Nephron progenitor cell (in vitro differentiated cells): Measurements from ENCODE around the gene FREY1.

Experiments used
- DNase-seq: peaks from one replicate; pipeline ENCODE4 v3.0.0; 2021
- H3K27ac Mint-ChIP-seq: 2 replicates; pipeline ENCODE4 v1.8.0; 2021; ENCODE audit warnings: mild to moderate bottlenecking, moderate library complexity, mixed read lengths
- H3K27me3 Mint-ChIP-seq: 2 replicates; pipeline ENCODE4 v1.8.0; 2021; ENCODE audit warnings: mild to moderate bottlenecking, low read depth, mixed read lengths; ENCODE audit not compliant: poor library complexity
- H3K36me3 Mint-ChIP-seq: 2 replicates; pipeline ENCODE4 v1.8.0; 2021; ENCODE audit warnings: low read depth, mixed read lengths
- H3K4me1 Mint-ChIP-seq: 2 replicates; pipeline ENCODE4 v1.8.0; 2021; ENCODE audit warnings: mixed read lengths
- H3K4me3 Mint-ChIP-seq: 2 replicates; pipeline ENCODE4 v1.8.0; 2021; ENCODE audit warnings: mild to moderate bottlenecking, moderate library complexity, mixed read lengths
- H3K9me3 Mint-ChIP-seq: 2 replicates; pipeline ENCODE4 v1.8.0; 2021; ENCODE audit warnings: mild to moderate bottlenecking, moderate library complexity, mixed read lengths
- CTCF ChIP-seq: fragments of 200-600 bp; sonication (generic); IDR thresholded peaks from 2 replicates; pipeline ENCODE4 v1.5.0; 2021; ENCODE audit warnings: antibody characterized with exemption

The FREY1 gene

GRCh38 chr11:45915446-45915845, 8.4 kb upstream of the FREY1 start:
- H3K9me3 Mint-ChIP-seq = no peaks in the 10 kb centered on the region
- no peak overlapping the region for H3K4me3 Mint-ChIP-seq
- H3K27me3 Mint-ChIP-seq = peaks cover 8% of the 10 kb centered on the region
- DNase-seq = no peak
- H3K36me3 Mint-ChIP-seq = no peaks in the 10 kb centered on the region
- no peak for TF ChIP-seq CTCF
- H3K27ac Mint-ChIP-seq = no peak overlapping the region
- H3K4me1 Mint-ChIP-seq = peaks cover 20% of the 10 kb centered on the region

DNA sequence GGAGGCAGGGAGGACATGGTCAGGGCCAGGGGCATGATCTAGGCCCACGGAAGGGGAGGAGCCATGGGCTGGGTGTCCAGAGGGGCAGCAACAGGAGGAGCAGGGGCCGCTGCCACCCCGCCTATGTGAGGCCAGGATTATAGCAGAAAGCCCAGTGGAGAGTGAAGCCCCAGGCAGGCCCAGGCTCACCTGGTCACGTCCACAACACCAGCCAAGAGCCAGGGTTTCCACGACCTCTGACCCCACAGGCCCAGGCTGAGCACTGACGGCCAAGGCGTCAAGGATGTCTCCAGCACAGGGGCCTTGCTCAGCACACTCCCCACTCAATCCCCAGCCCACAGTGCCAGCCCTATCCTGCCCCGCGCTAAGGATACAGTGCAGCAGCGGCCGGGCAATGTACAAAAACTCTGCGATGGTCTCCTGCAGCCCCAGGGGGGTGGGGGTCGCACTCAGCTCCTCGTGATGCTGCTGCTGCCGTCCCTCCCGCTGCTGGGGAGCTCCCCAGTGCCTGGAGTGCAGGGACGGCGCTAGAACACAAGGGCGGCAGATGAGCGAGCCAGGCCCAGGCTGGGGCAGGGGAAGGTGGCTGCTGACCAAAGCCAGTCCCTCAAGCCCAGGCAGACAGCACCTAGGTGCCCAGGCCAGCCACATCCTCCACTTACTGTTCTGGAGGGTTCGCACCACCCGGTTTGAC, 7.0 kb upstream of the FREY1 start:
- no peak for DNase-seq
- Mint-ChIP-seq H3K4me3 (no peak overlapping the region), H3K9me3 (no peaks in the 10 kb centered on the region), H3K4me1 (peaks cover 18% of the 10 kb centered on the region), H3K36me3 (no peaks in the 10 kb centered on the region), H3K27ac (no peak overlapping the region), H3K27me3 (no peaks in the 10 kb centered on the region)
- no peak for TF ChIP-seq CTCF

GRCh38 chr11:45913514-45913913, 6.4 kb upstream of the FREY1 start:
- H3K36me3 Mint-ChIP-seq = no peaks in the 10 kb centered on the region
- no peaks in the 10 kb centered on the region for H3K9me3 Mint-ChIP-seq
- H3K27ac Mint-ChIP-seq = no peak overlapping the region
- no peaks in the 10 kb centered on the region for H3K27me3 Mint-ChIP-seq
- no peak overlapping the region for H3K4me3 Mint-ChIP-seq
- peaks cover 15% of the 10 kb centered on the region for H3K4me1 Mint-ChIP-seq
- DNase-seq = no peak
- no peak for TF ChIP-seq CTCF

DNA sequence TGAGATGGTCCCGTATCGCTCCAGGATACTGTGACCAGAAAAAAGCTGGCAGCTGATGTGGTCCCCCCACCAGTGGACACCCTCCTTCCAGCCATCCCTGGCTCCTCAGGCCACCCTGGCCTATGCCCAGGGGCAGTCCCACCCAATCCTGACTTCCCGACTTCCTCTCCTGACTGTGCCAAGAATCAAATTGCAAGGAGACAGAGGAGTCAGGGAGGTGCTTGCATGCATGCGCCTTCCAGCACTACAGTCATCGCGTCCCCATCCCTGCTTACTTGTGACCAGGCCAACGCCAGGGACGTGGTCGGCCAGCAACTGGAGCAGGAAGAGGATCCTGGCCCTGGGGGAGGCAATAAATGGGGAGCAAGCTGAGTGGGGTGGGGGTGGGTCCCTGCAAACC, 3.6 kb upstream of the FREY1 start:
- Mint-ChIP-seq H3K27me3 (no peaks in the 10 kb centered on the region), H3K4me3 (no peak overlapping the region), H3K36me3 (no peaks in the 10 kb centered on the region), H3K27ac (no peak overlapping the region), H3K4me1 (peaks cover 11% of the 10 kb centered on the region), H3K9me3 (no peaks in the 10 kb centered on the region)
- TF ChIP-seq CTCF = no peak
- no peak for DNase-seq

GRCh38 chr11:45909594-45910475, 2.8 kb upstream of the FREY1 start:
- H3K27ac Mint-ChIP-seq = no peak overlapping the region
- H3K27me3 Mint-ChIP-seq = no peaks in the 10 kb centered on the region
- no peaks in the 10 kb centered on the region for H3K9me3 Mint-ChIP-seq
- H3K4me1 Mint-ChIP-seq = peaks cover 11% of the 10 kb centered on the region
- no peak overlapping the region for H3K4me3 Mint-ChIP-seq
- H3K36me3 Mint-ChIP-seq = no peaks in the 10 kb centered on the region
- TF ChIP-seq CTCF = no peak
- DNase-seq = no peak
